HEK293 (cell line): ENCODE measurements around the gene CACNA1D.
A peak's percentile ranks its signal among the peaks of the same experiment; 100 is the strongest.

ENCODE experiments used
- CTCF ChIA-PET: fragments of 350-600 bp; formaldehyde crosslinking; extraction: SDS; loops from one replicate; lab custom pipeline; 2021; ENCODE audit warnings: antibody characterized with exemption; lab: Yijun Ruan, JAX
- POLR2A ChIA-PET: fragments of 300-600 bp; formaldehyde crosslinking; extraction: SDS; loops from one replicate; lab custom pipeline; 2020; ENCODE audit warnings: antibody characterized with exemption, inconsistent platforms; lab: Yijun Ruan, JAX
- H3K27ac ChIP-seq: fragments of 200-500 bp; sonication (Bioruptor generic); 2 replicates; pipeline ENCODE4 v1.5.1; 2014; ENCODE audit warnings: low read depth, low read length, control low read depth, inconsistent platforms; ENCODE audit errors: extremely low read depth
- H3K36me3 ChIP-seq, 2 experiments: fragments of 200-500 bp in 1 of 2; sonication (Bioruptor generic) in 1 of 2; 1 replicate in 1 of 2; 2 replicates in 1 of 2; pipeline ENCODE4 v1.5.1; 2014 to 2017; ENCODE audit warnings: inconsistent platforms in 2 of 2, low read length in 2 of 2; ENCODE audit not compliant: control insufficient read depth in 2 of 2, insufficient read depth in 1 of 2
- H3K4me1 ChIP-seq: fragments of 200-500 bp; sonication (Bioruptor generic); 2 replicates; pipeline ENCODE4 v1.5.1; 2014; ENCODE audit warnings: mild to moderate bottlenecking, low read length, inconsistent platforms; ENCODE audit not compliant: control insufficient read depth, insufficient read depth
- H3K4me3 ChIP-seq: 2 replicates; pipeline ENCODE4 v1.5.1; 2011; ENCODE audit warnings: low read depth, mild to moderate bottlenecking, control low read depth, low read length, moderate library complexity
- H3K9me3 ChIP-seq: fragments of 200-500 bp; sonication (Bioruptor generic); 2 replicates; pipeline ENCODE4 v1.5.1; 2014; ENCODE audit warnings: low read depth, low read length, inconsistent platforms; ENCODE audit not compliant: control insufficient read depth, insufficient read depth
- ELK4 ChIP-seq: IDR thresholded peaks from 2 replicates; pipeline ENCODE4 v1.6.1; 2011; ENCODE audit warnings: mild to moderate bottlenecking, low read depth, low read length, borderline replicate concordance
- MYNN ChIP-seq: fragments of 450-650 bp; formaldehyde crosslinking; IDR thresholded peaks from 2 replicates; pipeline ENCODE4 v1.5.1; 2016; ENCODE audit warnings: missing biosample characterization, missing genetic modification characterization, borderline replicate concordance
- REPIN1 ChIP-seq: fragments of 450-650 bp; formaldehyde crosslinking; IDR thresholded peaks from 2 replicates; pipeline ENCODE4 v1.5.1; 2017; ENCODE audit warnings: missing biosample characterization, missing genetic modification characterization, low read depth
- ZFHX2 ChIP-seq: fragments of 450-650 bp; formaldehyde crosslinking; conservative IDR thresholded peaks from 2 replicates; pipeline ENCODE4 v1.5.1; 2016; ENCODE audit warnings: missing biosample characterization, missing genetic modification characterization
- ZFP41 ChIP-seq: fragments of 450-650 bp; formaldehyde crosslinking; IDR thresholded peaks from 2 replicates; pipeline ENCODE4 v1.5.1; 2016; ENCODE audit warnings: missing biosample characterization, missing genetic modification characterization, borderline replicate concordance
- ZNF133 ChIP-seq: fragments of 450-650 bp; formaldehyde crosslinking; IDR thresholded peaks from 2 replicates; pipeline ENCODE4 v1.5.1; 2016; ENCODE audit warnings: missing biosample characterization, missing genetic modification characterization
- ZNF138 ChIP-seq: fragments of 450-650 bp; formaldehyde crosslinking; IDR thresholded peaks from 2 replicates; pipeline ENCODE4 v1.5.1; 2016; ENCODE audit warnings: missing biosample characterization, missing genetic modification characterization, borderline replicate concordance
- ZNF174 ChIP-seq: fragments of 450-650 bp; formaldehyde crosslinking; IDR thresholded peaks from 2 replicates; pipeline ENCODE4 v1.5.0; 2017; ENCODE audit warnings: missing biosample characterization, mild to moderate bottlenecking, missing genetic modification characterization
- ZNF2 ChIP-seq: fragments of 450-650 bp; formaldehyde crosslinking; IDR thresholded peaks from 2 replicates; pipeline ENCODE4 v1.5.1; 2016; ENCODE audit warnings: missing biosample characterization, missing genetic modification characterization
- ZNF202 ChIP-seq: fragments of 450-650 bp; formaldehyde crosslinking; IDR thresholded peaks from 2 replicates; pipeline ENCODE4 v1.5.1; 2016; ENCODE audit warnings: missing biosample characterization, missing genetic modification characterization, borderline replicate concordance
- ZNF221 ChIP-seq: fragments of 450-650 bp; formaldehyde crosslinking; IDR thresholded peaks from 2 replicates; pipeline ENCODE4 v1.5.1; 2017; ENCODE audit warnings: missing biosample characterization, missing genetic modification characterization, borderline replicate concordance
- ZNF248 ChIP-seq: fragments of 450-650 bp; formaldehyde crosslinking; IDR thresholded peaks from 2 replicates; pipeline ENCODE4 v1.5.1; 2017; ENCODE audit warnings: missing biosample characterization, missing genetic modification characterization
- ZNF350 ChIP-seq: fragments of 450-650 bp; formaldehyde crosslinking; IDR thresholded peaks from 2 replicates; pipeline ENCODE4 v1.5.0; 2017; ENCODE audit warnings: missing biosample characterization, mild to moderate bottlenecking, missing genetic modification characterization
- ZNF37A ChIP-seq: fragments of 450-650 bp; IDR thresholded peaks from 2 replicates; pipeline ENCODE4 v1.5.1; 2018; ENCODE audit warnings: missing biosample characterization, missing genetic modification characterization
- ZNF391 ChIP-seq: fragments of 450-650 bp; formaldehyde crosslinking; IDR thresholded peaks from 2 replicates; pipeline ENCODE4 v1.5.1; 2016; ENCODE audit warnings: low read depth, missing biosample characterization, missing genetic modification characterization, borderline replicate concordance
- ZNF449 ChIP-seq: fragments of 450-650 bp; formaldehyde crosslinking; IDR thresholded peaks from 2 replicates; pipeline ENCODE4 v1.5.1; 2017; ENCODE audit warnings: missing biosample characterization, mild to moderate bottlenecking, missing genetic modification characterization, moderate library complexity
- ZNF624 ChIP-seq: fragments of 450-650 bp; formaldehyde crosslinking; IDR thresholded peaks from 2 replicates; pipeline ENCODE4 v1.5.1; 2017; ENCODE audit warnings: missing biosample characterization, missing genetic modification characterization
- ZNF639 ChIP-seq: fragments of 450-650 bp; formaldehyde crosslinking; IDR thresholded peaks from 2 replicates; pipeline ENCODE4 v1.5.1; 2016; ENCODE audit warnings: missing biosample characterization, missing genetic modification characterization
- ZNF830 ChIP-seq: fragments of 450-650 bp; IDR thresholded peaks from 2 replicates; pipeline ENCODE4 v1.5.0; 2018; ENCODE audit warnings: missing biosample characterization, missing genetic modification characterization, low read depth, mild to moderate bottlenecking, moderate library complexity
- ZSCAN23 ChIP-seq: fragments of 450-650 bp; formaldehyde crosslinking; IDR thresholded peaks from 2 replicates; pipeline ENCODE4 v1.5.1; 2016; ENCODE audit warnings: missing biosample characterization, missing genetic modification characterization
- TF ChIP-seq, protein P1 (sequence below): fragments of 450-650 bp; formaldehyde crosslinking; IDR thresholded peaks from 2 replicates; pipeline ENCODE4 v1.5.1; 2016; ENCODE audit warnings: missing biosample characterization, missing genetic modification characterization

Gene CACNA1D

DNA sequence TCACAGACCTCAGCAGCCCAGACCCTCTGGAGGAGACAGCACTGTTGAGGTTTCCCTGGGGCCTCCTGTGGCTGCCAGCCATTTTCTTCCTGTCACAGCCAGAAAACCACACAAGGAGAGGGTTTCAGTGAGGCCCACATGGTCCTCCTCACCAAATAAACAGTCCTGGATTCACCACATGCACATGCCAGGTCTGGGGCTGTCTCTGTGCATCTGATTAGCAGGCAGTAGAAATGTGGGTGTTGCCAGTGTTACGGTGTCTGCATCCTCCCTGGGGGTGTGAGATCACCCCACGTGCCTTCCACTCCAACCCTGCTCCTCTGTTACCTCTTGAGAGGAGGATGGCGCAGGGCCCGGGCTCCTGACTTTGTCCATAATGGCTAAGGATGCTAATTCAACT lies 211.4 kb downstream of the CACNA1D start:
- Histone ChIP-seq H3K4me3 (no peak overlapping the region), H3K27ac (no peak overlapping the region), H3K4me1 (no peaks in the 10 kb centered on the region), H3K9me3 (no peaks in the 10 kb centered on the region), H3K36me3 (no peaks in the 10 kb centered on the region)
- CTCF ChIA-PET, result no interaction called here
- TF ChIP-seq ZNF391 (tag by site-specific recombination) (no peak), ZFHX2 (tag by site-specific recombination) (0 out of 2 replicates have a peak, but pooled peaks have one; percentile 8), ZNF624 (tag by site-specific recombination) (no peak)
- POLR2A ChIA-PET, result no interaction called here

GRCh38 chr3:53707222-53707621 lies 212.8 kb downstream of the CACNA1D start:
- Histone ChIP-seq H3K36me3 (no peaks in the 10 kb centered on the region), H3K4me1 (no peaks in the 10 kb centered on the region), H3K4me3 (no peak overlapping the region), H3K9me3 (no peaks in the 10 kb centered on the region), H3K27ac (no peak overlapping the region)
- POLR2A ChIA-PET, result no interaction called here
- TF ChIP-seq ZNF133 (tag by site-specific recombination) (no peak), ZSCAN23 (tag by site-specific recombination) (no peak), ZNF37A (tag by site-specific recombination) (no peak), ZFP41 (tag by site-specific recombination) (no peak), ZNF174 (no peak), ZNF624 (tag by site-specific recombination) (no peak), MYNN (tag by site-specific recombination) (no peak), ZNF248 (no peak), ZNF221 (tag by site-specific recombination) (no peak), ZNF639 (tag by site-specific recombination) (no peak), ZNF830 (no peak), ZNF202 (no peak)
- CTCF ChIA-PET, result interaction anchor here (0.9 to 5.7 kb wide), 2 partner anchors 332 to 593 kb away, joined by 3 to 33 read pairs; no protein-coding TSS in a partner anchor

DNA sequence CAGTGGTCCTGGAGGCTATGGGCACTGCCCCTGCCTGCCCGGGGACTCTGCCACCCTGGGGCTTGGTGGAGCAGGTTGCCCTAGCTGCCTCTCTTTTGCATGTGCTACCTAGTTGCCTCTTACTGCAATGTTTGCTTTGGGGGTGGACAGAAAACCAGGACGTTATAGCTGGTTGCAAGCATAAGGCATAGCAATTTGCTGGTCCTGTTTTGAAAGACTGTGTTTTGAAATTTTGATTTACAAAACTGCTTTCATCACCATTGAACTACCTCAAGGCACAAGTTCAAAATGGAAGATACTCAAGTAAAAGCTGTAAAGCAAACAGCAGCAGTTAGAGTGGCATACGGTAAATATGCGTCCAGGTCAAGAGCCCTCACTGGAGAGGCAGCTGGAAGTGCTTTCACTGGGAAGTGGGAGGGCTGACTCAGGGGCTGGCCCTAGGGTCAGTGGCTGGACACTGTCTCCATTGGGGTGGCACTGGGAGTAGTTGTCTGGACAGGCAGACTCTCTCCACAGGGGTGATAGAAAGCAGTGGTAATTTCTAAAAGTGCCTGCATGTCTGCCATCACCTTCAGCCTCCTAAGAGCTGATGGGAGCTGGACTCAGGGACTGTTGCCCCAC lies 213.7 kb downstream of the CACNA1D start:
- CTCF ChIA-PET, result interaction anchor here (0.6 to 5.7 kb wide), 5 partner anchors 41 to 594 kb away, joined by 3 to 33 read pairs (median 4); no protein-coding TSS in a partner anchor
- no peak for TF ChIP-seq ZNF350 (tag by site-specific recombination)
- no peak for TF ChIP-seq ZNF449 (tag by site-specific recombination)
- TF ChIP-seq ZNF2, result no peak
- TF ChIP-seq, protein P1, sequence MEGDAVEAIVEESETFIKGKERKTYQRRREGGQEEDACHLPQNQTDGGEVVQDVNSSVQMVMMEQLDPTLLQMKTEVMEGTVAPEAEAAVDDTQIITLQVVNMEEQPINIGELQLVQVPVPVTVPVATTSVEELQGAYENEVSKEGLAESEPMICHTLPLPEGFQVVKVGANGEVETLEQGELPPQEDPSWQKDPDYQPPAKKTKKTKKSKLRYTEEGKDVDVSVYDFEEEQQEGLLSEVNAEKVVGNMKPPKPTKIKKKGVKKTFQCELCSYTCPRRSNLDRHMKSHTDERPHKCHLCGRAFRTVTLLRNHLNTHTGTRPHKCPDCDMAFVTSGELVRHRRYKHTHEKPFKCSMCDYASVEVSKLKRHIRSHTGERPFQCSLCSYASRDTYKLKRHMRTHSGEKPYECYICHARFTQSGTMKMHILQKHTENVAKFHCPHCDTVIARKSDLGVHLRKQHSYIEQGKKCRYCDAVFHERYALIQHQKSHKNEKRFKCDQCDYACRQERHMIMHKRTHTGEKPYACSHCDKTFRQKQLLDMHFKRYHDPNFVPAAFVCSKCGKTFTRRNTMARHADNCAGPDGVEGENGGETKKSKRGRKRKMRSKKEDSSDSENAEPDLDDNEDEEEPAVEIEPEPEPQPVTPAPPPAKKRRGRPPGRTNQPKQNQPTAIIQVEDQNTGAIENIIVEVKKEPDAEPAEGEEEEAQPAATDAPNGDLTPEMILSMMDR (tag by site-specific recombination), result no peak
- no peak for TF ChIP-seq REPIN1
- TF ChIP-seq ZNF138, result no peak
- no peak for TF ChIP-seq ELK4
- POLR2A ChIA-PET, result no interaction called here

More for the DNA sequence above, 213.7 kb downstream of the CACNA1D start:
- Histone ChIP-seq H3K27ac (no peak overlapping the region), H3K36me3 (no peaks in the 10 kb centered on the region), H3K4me1 (no peaks in the 10 kb centered on the region), H3K9me3 (no peaks in the 10 kb centered on the region), H3K4me3 (no peak overlapping the region)
